ENCODE data around the gene TOGARAM2.

DNA sequence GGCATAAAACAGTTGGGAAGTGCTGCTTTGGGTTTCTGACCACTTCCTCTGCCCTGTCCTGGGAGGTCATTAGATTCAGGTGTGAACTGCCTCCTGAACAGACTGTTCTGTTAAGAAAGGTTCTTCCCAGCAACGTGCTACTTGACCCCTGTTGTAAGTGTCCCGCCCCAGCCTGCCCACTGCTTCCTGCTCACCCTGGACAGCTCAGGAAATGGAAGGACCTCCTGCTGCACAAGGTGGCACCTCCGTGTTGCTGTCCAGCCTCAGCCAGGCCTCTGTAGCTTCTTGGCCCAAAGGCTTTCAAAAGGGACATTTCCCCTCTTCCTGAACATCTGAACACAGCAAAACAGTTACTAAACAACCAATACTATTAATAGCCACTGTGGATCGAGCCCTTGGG lies 5.3 kb downstream of the TOGARAM2 start:
- TF ChIP-seq, protein P1, sequence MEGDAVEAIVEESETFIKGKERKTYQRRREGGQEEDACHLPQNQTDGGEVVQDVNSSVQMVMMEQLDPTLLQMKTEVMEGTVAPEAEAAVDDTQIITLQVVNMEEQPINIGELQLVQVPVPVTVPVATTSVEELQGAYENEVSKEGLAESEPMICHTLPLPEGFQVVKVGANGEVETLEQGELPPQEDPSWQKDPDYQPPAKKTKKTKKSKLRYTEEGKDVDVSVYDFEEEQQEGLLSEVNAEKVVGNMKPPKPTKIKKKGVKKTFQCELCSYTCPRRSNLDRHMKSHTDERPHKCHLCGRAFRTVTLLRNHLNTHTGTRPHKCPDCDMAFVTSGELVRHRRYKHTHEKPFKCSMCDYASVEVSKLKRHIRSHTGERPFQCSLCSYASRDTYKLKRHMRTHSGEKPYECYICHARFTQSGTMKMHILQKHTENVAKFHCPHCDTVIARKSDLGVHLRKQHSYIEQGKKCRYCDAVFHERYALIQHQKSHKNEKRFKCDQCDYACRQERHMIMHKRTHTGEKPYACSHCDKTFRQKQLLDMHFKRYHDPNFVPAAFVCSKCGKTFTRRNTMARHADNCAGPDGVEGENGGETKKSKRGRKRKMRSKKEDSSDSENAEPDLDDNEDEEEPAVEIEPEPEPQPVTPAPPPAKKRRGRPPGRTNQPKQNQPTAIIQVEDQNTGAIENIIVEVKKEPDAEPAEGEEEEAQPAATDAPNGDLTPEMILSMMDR (IDR thresholded peaks at IDR 0.05 in 8 of 11, conservative IDR thresholded peaks at IDR 0.05 in 3 of 11) = no peak
- TF ChIP-seq POLR2AphosphoS5 (IDR thresholded peaks at IDR 0.05) (no peak), POLR2A (IDR thresholded peaks at IDR 0.05) (no peak)
